Jurkat, Clone E6-1 (cell line): ENCODE results near the gene PAPSS1.

ENCODE experiments used
- DNase-seq: peaks from one replicate; pipeline ENCODE4 v3.0.0-alpha.2; 2011; ENCODE audit warnings: low read depth, low spot score
- H3K4me3 ChIP-seq: 2 replicates; pipeline ENCODE4 v1.5.1; 2011; ENCODE audit warnings: mild to moderate bottlenecking, low read length, control low read depth, moderate library complexity

PAPSS1 gene

GRCh38 chr4:107593230-107593629 lies 126.8 kb downstream of the PAPSS1 start:
- DNase-seq, result no peak
- no peak overlapping the region for H3K4me3 ChIP-seq

GRCh38 chr4:107592519-107592918 lies 127.5 kb downstream of the PAPSS1 start:
- DNase-seq, result no peak
- H3K4me3 ChIP-seq, result no peak overlapping the region

- no peak for DNase-seq
These were observed 130.8 kb downstream of the PAPSS1 start for GRCh38 chr4:107589269-107589668.

GRCh38 chr4:107586371-107586770 lies 133.7 kb downstream of the PAPSS1 start:
- no peak overlapping the region for H3K4me3 ChIP-seq
- DNase-seq, result no peak

More at GRCh38 chr4:107589269-107589668, 130.8 kb downstream of the PAPSS1 start:
- H3K4me3 ChIP-seq, result no peak overlapping the region

- no peak overlapping the region for H3K4me3 ChIP-seq
- no peak for DNase-seq
These were observed 140.9 kb downstream of the PAPSS1 start for GRCh38 chr4:107579099-107579498.

GRCh38 chr4:107578321-107578720 lies 141.7 kb downstream of the PAPSS1 start:
- H3K4me3 ChIP-seq, result no peak overlapping the region
- DNase-seq, result no peak

GRCh38 chr4:107577743-107578142 lies 142.3 kb downstream of the PAPSS1 start:
- no peak overlapping the region for H3K4me3 ChIP-seq
- no peak for DNase-seq

- H3K4me3 ChIP-seq, result no peak overlapping the region
- no peak for DNase-seq
These were observed 144.8 kb downstream of the PAPSS1 start for GRCh38 chr4:107575243-107575642.

GRCh38 chr4:107572281-107572680 lies 147.8 kb downstream of the PAPSS1 start:
- DNase-seq, result no peak
- no peak overlapping the region for H3K4me3 ChIP-seq

- H3K4me3 ChIP-seq, result no peak overlapping the region
- DNase-seq, result no peak
These were observed 149.1 kb downstream of the PAPSS1 start for GRCh38 chr4:107570952-107571351.

GRCh38 chr4:107564326-107564725 lies 155.7 kb downstream of the PAPSS1 start:
- DNase-seq, result no peak
- H3K4me3 ChIP-seq, result no peak overlapping the region
